Calu3 (cell line): ENCODE measurements around the gene TEAD4. TPM values are rescaled to one million over a fixed set of nuclear protein-coding genes. Genes with fewer than 3 reads are reported as not detected.

Experiments used
- BruUV-seq: library from RNA; stranded (reverse); fragments of 400-500 nt; replicated peaks from 2 replicates; lab custom pipeline; 2021; lab: Mats Ljungman, UMichigan
- CTCF ChIA-PET: fragments of 300-600 bp; sonication (Branson Sonifier 250); formaldehyde crosslinking; loops from one replicate; lab custom pipeline; 2022; ENCODE audit warnings: antibody characterized with exemption; lab: Charles Lee
- DNase-seq: peaks from one replicate; pipeline ENCODE4 v3.0.0; 2022
- H3K27ac Mint-ChIP-seq: one replicate; pipeline ENCODE4 v1.8.0; 2022; ENCODE audit warnings: mixed read lengths; ENCODE audit not compliant: unreplicated experiment
- H3K27me3 Mint-ChIP-seq: one replicate; pipeline ENCODE4 v1.8.0; 2022; ENCODE audit warnings: mixed read lengths; ENCODE audit not compliant: unreplicated experiment
- H3K36me3 Mint-ChIP-seq: one replicate; pipeline ENCODE4 v1.8.0; 2022; ENCODE audit warnings: mild to moderate bottlenecking, moderate library complexity, mixed read lengths; ENCODE audit not compliant: insufficient read depth, unreplicated experiment
- H3K4me1 Mint-ChIP-seq: one replicate; pipeline ENCODE4 v1.8.0; 2022; ENCODE audit warnings: mild to moderate bottlenecking, low read depth, mixed read lengths; ENCODE audit not compliant: unreplicated experiment
- H3K4me3 Mint-ChIP-seq: one replicate; pipeline ENCODE4 v1.8.0; 2022; ENCODE audit warnings: mild to moderate bottlenecking, low read depth, moderate library complexity, mixed read lengths; ENCODE audit not compliant: unreplicated experiment
- H3K9me3 Mint-ChIP-seq: one replicate; pipeline ENCODE4 v1.8.0; 2022; ENCODE audit warnings: low read depth, mixed read lengths; ENCODE audit not compliant: unreplicated experiment
- CTCF ChIP-seq: fragments of 200-600 bp; IDR thresholded peaks from one replicate; pipeline ENCODE4 v1.8.0; 2022; ENCODE audit warnings: antibody characterized with exemption; ENCODE audit not compliant: unreplicated experiment
- intact Hi-C: fragments of 100-400 bp; cut with micrococcal nuclease; formaldehyde crosslinking; loops from one replicate; pipeline ENCODE4 v1.10.0; 2022; ENCODE audit not compliant: unreplicated experiment
- total RNA-seq: library from RNA; stranded (reverse); gene quantifications from 2 replicates; pipeline ENCODE4 v1.2.3, GENCODE V29; 2022

The TEAD4 gene
- total RNA-seq, 1 experiment from 2014 or later: 33.0 TPM

- Mint-ChIP-seq H3K27ac (no peak overlapping the region), H3K4me1 (no peaks in the 10 kb centered on the region), H3K27me3 (no peaks in the 10 kb centered on the region), H3K9me3 (no peaks in the 10 kb centered on the region), H3K36me3 (peaks cover 5% of the 10 kb centered on the region), H3K4me3 (no peak overlapping the region)
- no peak for TF ChIP-seq CTCF
- DNase-seq: no peak
- intact Hi-C loops: no loop called here
- CTCF ChIA-PET: no interaction called here
- no TSS peak for BruUV-seq
Observed at GRCh38 chr12:2979806-2980205, 20.6 kb downstream of the TEAD4 start.

- H3K27me3 Mint-ChIP-seq: no peaks in the 10 kb centered on the region
- no peaks in the 10 kb centered on the region for H3K9me3 Mint-ChIP-seq
- no peak overlapping the region for H3K4me3 Mint-ChIP-seq
- intact Hi-C loops: no loop called here
- H3K27ac Mint-ChIP-seq: no peak overlapping the region
- no peak for TF ChIP-seq CTCF
- no peak for DNase-seq
- H3K4me1 Mint-ChIP-seq: no peaks in the 10 kb centered on the region
- BruUV-seq: no TSS peak
- peaks cover 5% of the 10 kb centered on the region for H3K36me3 Mint-ChIP-seq
- CTCF ChIA-PET: no interaction called here
Observed at GRCh38 chr12:2980630-2981029, 21.4 kb downstream of the TEAD4 start.

GRCh38 chr12:2982361-2982760 is 23.2 kb downstream of the TEAD4 start:
- Mint-ChIP-seq H3K4me1 (no peaks in the 10 kb centered on the region), H3K36me3 (peaks cover 2% of the 10 kb centered on the region), H3K27ac (no peak overlapping the region), H3K4me3 (no peak overlapping the region), H3K27me3 (no peaks in the 10 kb centered on the region), H3K9me3 (no peaks in the 10 kb centered on the region)
- no peak for TF ChIP-seq CTCF
- no peak for DNase-seq
- BruUV-seq: no TSS peak
- intact Hi-C loops: no loop called here
- CTCF ChIA-PET: no interaction called here

- no peak for DNase-seq
Observed at GRCh38 chr12:2984249-2984648, 25.1 kb downstream of the TEAD4 start.

More at GRCh38 chr12:2984249-2984648, 25.1 kb downstream of the TEAD4 start:
- Mint-ChIP-seq H3K27me3 (no peaks in the 10 kb centered on the region), H3K27ac (no peak overlapping the region), H3K4me3 (no peak overlapping the region), H3K9me3 (no peaks in the 10 kb centered on the region), H3K4me1 (no peaks in the 10 kb centered on the region), H3K36me3 (no peaks in the 10 kb centered on the region)
- no TSS peak for BruUV-seq
- intact Hi-C loops: no loop called here
- CTCF ChIA-PET: no interaction called here
- TF ChIP-seq CTCF: no peak
